Natural killer cell (primary cell): ENCODE results near the gene CCDC138. TPM values are rescaled to one million over a fixed set of nuclear protein-coding genes. Genes with fewer than 3 reads are reported as not detected.

ENCODE experiments used
- ATAC-seq, 3 donors: fragments of 150-1000 bp in 2 of 3; fragments of 200-7000 bp in 1 of 3; cut with Tn5 transposase; 1 replicate in 1 of 3; 2 replicates in 2 of 3; pipeline ENCODE4 v1.10.0; 2021; ENCODE audit warnings: mild to moderate bottlenecking in 2 of 3, moderate library complexity in 2 of 3
- DNase-seq, 2 donors: peaks; one replicate each; pipeline versions ENCODE4 v3.0.0 to v3.0.0-alpha.2; 2013 to 2021; ENCODE audit warnings: mixed read lengths in 1 of 2
- H3K27ac ChIP-seq: one replicate; pipeline ENCODE4 v1.5.1; 2013; ENCODE audit warnings: mild to moderate bottlenecking, low read length
- H3K27me3 ChIP-seq: one replicate; pipeline ENCODE4 v1.6.1; 2013; ENCODE audit warnings: low read length; ENCODE audit not compliant: control insufficient read depth, insufficient read depth
- H3K36me3 ChIP-seq: one replicate; pipeline ENCODE4 v1.6.1; 2013; ENCODE audit warnings: low read length; ENCODE audit not compliant: control insufficient read depth, insufficient read depth
- H3K4me1 ChIP-seq: one replicate; pipeline ENCODE4 v1.6.1; 2013; ENCODE audit warnings: low read length; ENCODE audit not compliant: control insufficient read depth, insufficient read depth
- H3K4me3 ChIP-seq: one replicate; pipeline ENCODE4 v1.5.1; 2013; ENCODE audit warnings: low read length
- H3K9me3 ChIP-seq: one replicate; pipeline ENCODE4 v1.6.1; 2013; ENCODE audit warnings: low read length; ENCODE audit not compliant: control insufficient read depth, insufficient read depth
- H3K27ac Mint-ChIP-seq, 2 donors: one replicate each; pipeline ENCODE4 v1.8.0; 2022; ENCODE audit warnings: mild to moderate bottlenecking in 2 of 2, mixed read lengths in 2 of 2, moderate library complexity in 1 of 2
- H3K27me3 Mint-ChIP-seq, 2 donors: one replicate each; pipeline ENCODE4 v1.8.0; 2022; ENCODE audit warnings: low read depth in 2 of 2, mixed read lengths in 2 of 2
- H3K36me3 Mint-ChIP-seq: one replicate; pipeline ENCODE4 v1.8.0; 2022; ENCODE audit warnings: mixed read lengths
- H3K4me1 Mint-ChIP-seq, 2 donors: one replicate each; pipeline ENCODE4 v1.8.0; 2022; ENCODE audit warnings: mixed read lengths in 2 of 2
- H3K4me3 Mint-ChIP-seq: one replicate; pipeline ENCODE4 v1.8.0; 2022; ENCODE audit warnings: mild to moderate bottlenecking, moderate library complexity, mixed read lengths
- H3K9me3 Mint-ChIP-seq, 2 donors: one replicate each; pipeline ENCODE4 v1.8.0; 2022; ENCODE audit warnings: mixed read lengths in 2 of 2
- WGBS: methylation state at CpG from one replicate; pipeline ENCODE4 v1.1.7; 2013; ENCODE audit warnings: missing lambda C conversion rate; ENCODE audit not compliant: insufficient coverage; 5-methylcytosine and 5-hydroxymethylcytosine counted together
- intact Hi-C: fragments of 100-400 bp; cut with micrococcal nuclease; formaldehyde crosslinking; loops from one replicate; pipeline ENCODE4 v1.14.2; 2022
- total RNA-seq, 4 donors: library from RNA; stranded (reverse); fragments of 120-200 nt in 1 of 4; gene quantifications; one replicate each; pipeline versions ENCODE4 v1.2.3 to v1.2.4, GENCODE V29; 2013 to 2022
- TF ChIP-seq, protein P1 (sequence below): fragments of 200-600 bp; IDR thresholded peaks from one replicate; pipeline ENCODE4 v1.8.0; 2022; ENCODE audit warnings: antibody characterized with exemption

Gene CCDC138
- total RNA-seq, 3 donors from 2014 or later (not counting 1 experiment from before 2014, with no cell fraction given), result 3.8 to 9.3 (median 5.6) TPM

GRCh38 chr2:108920686-108921085, 134.1 kb downstream of the CCDC138 start:
- H3K27ac ChIP-seq, result no peak overlapping the region
- intact Hi-C loops, result no loop called here
- TF ChIP-seq, protein P1, sequence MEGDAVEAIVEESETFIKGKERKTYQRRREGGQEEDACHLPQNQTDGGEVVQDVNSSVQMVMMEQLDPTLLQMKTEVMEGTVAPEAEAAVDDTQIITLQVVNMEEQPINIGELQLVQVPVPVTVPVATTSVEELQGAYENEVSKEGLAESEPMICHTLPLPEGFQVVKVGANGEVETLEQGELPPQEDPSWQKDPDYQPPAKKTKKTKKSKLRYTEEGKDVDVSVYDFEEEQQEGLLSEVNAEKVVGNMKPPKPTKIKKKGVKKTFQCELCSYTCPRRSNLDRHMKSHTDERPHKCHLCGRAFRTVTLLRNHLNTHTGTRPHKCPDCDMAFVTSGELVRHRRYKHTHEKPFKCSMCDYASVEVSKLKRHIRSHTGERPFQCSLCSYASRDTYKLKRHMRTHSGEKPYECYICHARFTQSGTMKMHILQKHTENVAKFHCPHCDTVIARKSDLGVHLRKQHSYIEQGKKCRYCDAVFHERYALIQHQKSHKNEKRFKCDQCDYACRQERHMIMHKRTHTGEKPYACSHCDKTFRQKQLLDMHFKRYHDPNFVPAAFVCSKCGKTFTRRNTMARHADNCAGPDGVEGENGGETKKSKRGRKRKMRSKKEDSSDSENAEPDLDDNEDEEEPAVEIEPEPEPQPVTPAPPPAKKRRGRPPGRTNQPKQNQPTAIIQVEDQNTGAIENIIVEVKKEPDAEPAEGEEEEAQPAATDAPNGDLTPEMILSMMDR, result no peak
- H3K36me3 ChIP-seq, result no peaks in the 10 kb centered on the region
- H3K4me3 Mint-ChIP-seq, result no peak overlapping the region
- no peaks in the 10 kb centered on the region for H3K9me3 Mint-ChIP-seq
- H3K27ac Mint-ChIP-seq, result no peak overlapping the region
- H3K4me1 Mint-ChIP-seq, result no peaks in the 10 kb centered on the region
- no peaks in the 10 kb centered on the region for H3K27me3 ChIP-seq
- no peak overlapping the region for H3K4me3 ChIP-seq
- ATAC-seq (no peak), DNase-seq (no peak)
- H3K36me3 Mint-ChIP-seq, result no peaks in the 10 kb centered on the region
- no peaks in the 10 kb centered on the region for H3K4me1 ChIP-seq
- H3K27me3 Mint-ChIP-seq, result no peaks in the 10 kb centered on the region
- H3K9me3 ChIP-seq, result no peaks in the 10 kb centered on the region
- 73% methylated on average over 7 of the region's 7 CpGs for WGBS

DNA sequence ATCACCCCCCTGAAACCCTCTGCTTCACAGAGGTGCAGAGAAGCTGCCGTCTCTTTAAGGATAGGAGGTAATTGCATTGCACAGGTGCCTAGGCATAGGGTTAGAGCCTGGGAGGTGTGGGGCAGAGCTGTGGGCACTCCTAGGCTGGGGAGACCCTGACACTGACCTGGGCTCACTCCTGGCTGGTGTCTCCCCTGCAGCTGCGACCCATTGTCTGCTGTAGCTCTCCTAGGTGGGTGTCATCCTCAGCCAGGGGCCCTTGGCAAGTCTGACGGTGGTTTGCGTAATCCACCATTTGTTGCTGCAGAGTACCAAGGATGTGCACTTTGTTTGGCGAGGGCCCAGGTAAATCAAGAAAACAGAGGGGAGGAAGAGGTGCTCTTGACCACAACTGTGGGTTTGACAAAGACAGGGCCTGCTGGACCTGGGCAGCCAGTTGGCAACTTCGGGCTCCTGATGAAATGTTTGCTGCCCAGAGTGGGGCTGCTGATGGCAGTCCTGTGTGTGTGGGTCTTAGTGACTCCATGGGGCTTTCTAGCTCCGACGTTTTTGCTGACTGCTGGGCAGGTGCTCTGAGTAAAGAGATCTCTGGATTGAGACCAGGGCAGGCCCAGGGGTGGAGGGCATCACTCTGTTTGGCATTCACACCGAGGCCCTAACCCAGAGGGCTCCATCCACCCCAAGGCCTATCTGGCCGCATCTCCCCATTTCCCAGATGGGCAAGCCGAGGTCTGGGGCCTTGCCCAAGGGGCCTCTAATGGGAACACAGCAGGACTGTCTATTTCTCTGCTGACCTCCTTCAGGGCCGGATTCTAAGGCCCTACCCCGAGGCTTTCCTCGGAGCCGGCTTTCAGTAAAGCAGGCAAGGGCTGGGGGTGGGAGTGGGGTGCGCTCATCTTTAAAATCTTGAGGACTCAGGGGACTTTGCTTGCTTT, 134.8 kb downstream of the CCDC138 start:
- no peaks in the 10 kb centered on the region for H3K9me3 ChIP-seq
- intact Hi-C loops, result no loop called here
- no peaks in the 10 kb centered on the region for H3K4me1 ChIP-seq
- no peak overlapping the region for H3K27ac ChIP-seq
- 80% methylated on average over 16 of the region's 16 CpGs for WGBS
- H3K36me3 Mint-ChIP-seq, result no peaks in the 10 kb centered on the region
- no peak overlapping the region for H3K27ac Mint-ChIP-seq
- H3K4me3 Mint-ChIP-seq, result no peak overlapping the region
- no peaks in the 10 kb centered on the region for H3K4me1 Mint-ChIP-seq
- H3K36me3 ChIP-seq, result no peaks in the 10 kb centered on the region
- DNase-seq, result no peak
- H3K27me3 Mint-ChIP-seq, result no peaks in the 10 kb centered on the region
- H3K4me3 ChIP-seq, result no peak overlapping the region
- ATAC-seq, result no peak
- H3K9me3 Mint-ChIP-seq, result no peaks in the 10 kb centered on the region
- H3K27me3 ChIP-seq, result no peaks in the 10 kb centered on the region
- TF ChIP-seq, protein P1, result no peak

- Mint-ChIP-seq H3K36me3 (no peaks in the 10 kb centered on the region), H3K4me3 (no peak overlapping the region), H3K4me1 (no peaks in the 10 kb centered on the region), H3K9me3 (no peaks in the 10 kb centered on the region), H3K27me3 (no peaks in the 10 kb centered on the region), H3K27ac (no peak overlapping the region)
- H3K4me3 ChIP-seq, result no peak overlapping the region
- no peak for DNase-seq
- no peaks in the 10 kb centered on the region for H3K36me3 ChIP-seq
- no peak for ATAC-seq
- H3K4me1 ChIP-seq, result no peaks in the 10 kb centered on the region
- no peaks in the 10 kb centered on the region for H3K9me3 ChIP-seq
- WGBS, result 90% methylated on average over 8 of the region's 11 CpGs
- no peak overlapping the region for H3K27ac ChIP-seq
- intact Hi-C loops, result no loop called here
- TF ChIP-seq, protein P1, result no peak
- H3K27me3 ChIP-seq, result no peaks in the 10 kb centered on the region
Measured at GRCh38 chr2:108922141-108922915, 135.8 kb downstream of the CCDC138 start.
